ENCODE data around the gene EPHA3. TPM values are rescaled to one million over a fixed set of nuclear protein-coding genes. Genes with fewer than 3 reads are reported as not detected.

Gene EPHA3
- total and polyA plus RNA-seq, 10 of the 15 experiments (the other 5 are each of a cell fraction or from before 2014, with no cell fraction given): 0.03 to 39.0 (median 0.07) TPM; not detected in 4

DNA sequence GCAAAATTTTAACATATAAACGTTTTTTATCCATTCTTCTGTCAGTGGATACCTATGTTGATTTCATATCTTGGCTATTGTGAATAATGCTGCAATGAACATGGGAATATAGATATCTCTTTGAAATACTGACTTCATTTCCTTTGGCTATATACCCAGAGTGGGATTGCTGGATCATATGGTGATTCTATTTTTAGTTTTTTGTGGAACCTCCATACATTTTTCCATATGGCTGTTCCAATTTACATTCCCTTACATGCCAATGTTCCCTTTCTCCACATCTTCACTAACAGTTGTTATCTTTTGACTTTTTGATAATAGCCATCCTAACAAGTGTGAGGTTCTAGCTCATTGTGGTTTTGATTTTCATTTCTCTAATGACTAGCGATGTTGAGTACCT, 344.6 kb downstream of the EPHA3 start:
- Histone ChIP-seq H3K9ac (ENCODE audit: control insufficient read depth, insufficient read depth, low read length) (no peak overlapping the region), H3K4me2 (ENCODE audit: control insufficient read depth, insufficient read depth) (no peak overlapping the region), H3K4me1 (ENCODE audit: control insufficient read depth, insufficient read depth, low read length) (no peaks in the 10 kb centered on the region), H3K27ac (ENCODE audit: control insufficient read depth, insufficient read depth) (no peak overlapping the region), H4K20me1 (ENCODE audit: control insufficient read depth, insufficient read depth) (no peaks in the 10 kb centered on the region), H3K79me2 (ENCODE audit: control insufficient read depth, insufficient read depth, low read length) (no peaks in the 10 kb centered on the region), H3K36me3 (ENCODE audit: control insufficient read depth in 2 of 2, insufficient read depth in 2 of 2, low read length in 1 of 2) (no peaks in the 10 kb centered on the region), H3K9me3 (replicated peaks; ENCODE audit: control insufficient read depth, insufficient read depth, low read length) (no peaks in the 10 kb centered on the region), H3K27me3 (replicated peaks in 1 of 2; ENCODE audit: control insufficient read depth in 2 of 2, insufficient read depth in 2 of 2, low read length in 1 of 2) (no peaks in the 10 kb centered on the region), H2AFZ (ENCODE audit: control insufficient read depth, low read depth, low read length) (no peak overlapping the region), H3K4me3 (no peak overlapping the region)
- TF ChIP-seq POLR2AphosphoS2 (IDR thresholded peaks at IDR 0.05; ENCODE audit: low read depth, low read length): no peak
- no peak for TF ChIP-seq SP1 (IDR thresholded peaks at IDR 0.05; ENCODE audit: low read depth, low read length)
- no peak for TF ChIP-seq ZBED1 (IDR thresholded peaks at IDR 0.05; ENCODE audit: borderline replicate concordance)
- TF ChIP-seq BACH1 (IDR thresholded peaks at IDR 0.05; ENCODE audit: borderline replicate concordance): no peak
- TF ChIP-seq NFIC (IDR thresholded peaks at IDR 0.05; ENCODE audit: low read depth, low read length): no peak
- TF ChIP-seq PAX5 (IDR thresholded peaks at IDR 0.05; ENCODE audit: borderline replicate concordance, low read depth, low read length): no peak
- no peak for TF ChIP-seq CBX3 (IDR thresholded peaks at IDR 0.05; ENCODE audit: borderline replicate concordance, low read depth)
- no peak for TF ChIP-seq CBFB (IDR thresholded peaks at IDR 0.05; ENCODE audit: low read depth)
- TF ChIP-seq SPI1 (IDR thresholded peaks at IDR 0.05; ENCODE audit: borderline replicate concordance, insufficient read depth, low read depth, low read length): no peak
- in situ Hi-C loops (cut with MboI): no loop called here
- no TSS peak for BruUV-seq (replicated peaks)
- DNase-seq (ENCODE audit: low read depth, low spot score) (no peak), FAIRE-seq (no peak), ATAC-seq (no peak)
- ChIA-PET SMC1A (ENCODE audit: uncharacterized antibody, unreplicated experiment) (no interaction called here), POLR2A (no interaction called here), CTCF (no interaction called here), RAD21 (ENCODE audit: unreplicated experiment) (no interaction called here)
- WGBS (ENCODE audit: insufficient coverage, insufficient replicate concordance, low lambda C conversion rate, missing lambda C conversion rate): 23% methylated on average over 2 of the region's 2 CpGs
- intact Hi-C loops (cut with micrococcal nuclease; ENCODE audit: unreplicated experiment): no loop called here

DNA sequence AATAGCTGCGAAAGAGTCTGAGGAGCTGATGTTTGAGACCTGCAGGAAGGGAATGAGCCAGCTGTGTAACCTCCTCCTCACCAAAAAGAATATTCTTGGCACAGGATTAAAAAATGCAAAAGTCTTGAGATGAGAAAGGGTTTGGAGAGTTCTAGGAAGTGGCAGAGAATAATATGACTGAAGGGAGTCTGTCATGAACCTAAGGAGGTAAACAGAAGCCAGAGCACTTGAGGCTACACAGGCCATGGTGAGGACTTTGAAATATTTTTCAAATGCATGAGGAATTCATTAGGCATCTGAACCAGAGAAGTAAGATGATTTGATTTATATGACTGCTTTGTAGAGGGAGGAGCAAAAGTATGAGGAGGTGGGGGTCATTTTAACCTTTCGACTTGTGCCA, 347.8 kb downstream of the EPHA3 start:
- H3K27ac ChIP-seq (ENCODE audit: control insufficient read depth, insufficient read depth): no peak overlapping the region
- FAIRE-seq: no peak
- ChIA-PET RAD21 (ENCODE audit: unreplicated experiment) (no interaction called here), SMC1A (ENCODE audit: uncharacterized antibody, unreplicated experiment) (no interaction called here), CTCF (interaction anchor here (1.0 kb wide), 1 partner anchor 17 kb away, joined by 3 read pairs; no protein-coding TSS in a partner anchor), POLR2A (interaction anchor here (1.1 kb wide), 1 partner anchor 202 kb away, joined by 5 read pairs; no protein-coding TSS in a partner anchor)
- WGBS (ENCODE audit: insufficient coverage, insufficient replicate concordance, low lambda C conversion rate, missing lambda C conversion rate): 44% methylated on average over 2 of the region's 2 CpGs
- H3K4me1 ChIP-seq (ENCODE audit: control insufficient read depth, insufficient read depth, low read length): no peaks in the 10 kb centered on the region
- no peak overlapping the region for H3K4me3 ChIP-seq
- intact Hi-C loops (cut with micrococcal nuclease; ENCODE audit: unreplicated experiment): no loop called here
- H3K4me2 ChIP-seq (ENCODE audit: control insufficient read depth, insufficient read depth): no peak overlapping the region
- H3K79me2 ChIP-seq (ENCODE audit: control insufficient read depth, insufficient read depth, low read length): no peaks in the 10 kb centered on the region
- H4K20me1 ChIP-seq (ENCODE audit: control insufficient read depth, insufficient read depth): no peaks in the 10 kb centered on the region
- BruUV-seq (replicated peaks): no TSS peak
- no peak for DNase-seq (ENCODE audit: low read depth, low spot score)
- in situ Hi-C loops (cut with MboI): no loop called here
- no peaks in the 10 kb centered on the region for H3K36me3 ChIP-seq (ENCODE audit: control insufficient read depth in 2 of 2, insufficient read depth in 2 of 2, low read length in 1 of 2)
- no peak for ATAC-seq
- no peaks in the 10 kb centered on the region for H3K9me3 ChIP-seq (replicated peaks; ENCODE audit: control insufficient read depth, insufficient read depth, low read length)
- H3K9ac ChIP-seq (ENCODE audit: control insufficient read depth, insufficient read depth, low read length): no peak overlapping the region
- H2AFZ ChIP-seq (ENCODE audit: control insufficient read depth, low read depth, low read length): no peak overlapping the region
- no peaks in the 10 kb centered on the region for H3K27me3 ChIP-seq (replicated peaks in 1 of 2; ENCODE audit: control insufficient read depth in 2 of 2, insufficient read depth in 2 of 2, low read length in 1 of 2)
- TF ChIP-seq BMI1 (IDR thresholded peaks at IDR 0.05; ENCODE audit: borderline replicate concordance) (no peak), DPF2 (IDR thresholded peaks at IDR 0.05) (no peak), PML (IDR thresholded peaks at IDR 0.05; ENCODE audit: low read length) (no peak), WRNIP1 (IDR thresholded peaks at IDR 0.05; ENCODE audit: borderline replicate concordance, low read depth, low read length) (no peak), FOXK2 (IDR thresholded peaks at IDR 0.05) (no peak), MTA2 (IDR thresholded peaks at IDR 0.05; ENCODE audit: low read depth) (no peak), RAD21 (IDR thresholded peaks at IDR 0.05; ENCODE audit: insufficient read depth, low read depth, low read length) (no peak)
- TF ChIP-seq, protein P1, sequence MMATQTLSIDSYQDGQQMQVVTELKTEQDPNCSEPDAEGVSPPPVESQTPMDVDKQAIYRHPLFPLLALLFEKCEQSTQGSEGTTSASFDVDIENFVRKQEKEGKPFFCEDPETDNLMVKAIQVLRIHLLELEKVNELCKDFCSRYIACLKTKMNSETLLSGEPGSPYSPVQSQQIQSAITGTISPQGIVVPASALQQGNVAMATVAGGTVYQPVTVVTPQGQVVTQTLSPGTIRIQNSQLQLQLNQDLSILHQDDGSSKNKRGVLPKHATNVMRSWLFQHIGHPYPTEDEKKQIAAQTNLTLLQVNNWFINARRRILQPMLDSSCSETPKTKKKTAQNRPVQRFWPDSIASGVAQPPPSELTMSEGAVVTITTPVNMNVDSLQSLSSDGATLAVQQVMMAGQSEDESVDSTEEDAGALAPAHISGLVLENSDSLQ (IDR thresholded peaks at IDR 0.05): no peak
- TF ChIP-seq, protein P2, sequence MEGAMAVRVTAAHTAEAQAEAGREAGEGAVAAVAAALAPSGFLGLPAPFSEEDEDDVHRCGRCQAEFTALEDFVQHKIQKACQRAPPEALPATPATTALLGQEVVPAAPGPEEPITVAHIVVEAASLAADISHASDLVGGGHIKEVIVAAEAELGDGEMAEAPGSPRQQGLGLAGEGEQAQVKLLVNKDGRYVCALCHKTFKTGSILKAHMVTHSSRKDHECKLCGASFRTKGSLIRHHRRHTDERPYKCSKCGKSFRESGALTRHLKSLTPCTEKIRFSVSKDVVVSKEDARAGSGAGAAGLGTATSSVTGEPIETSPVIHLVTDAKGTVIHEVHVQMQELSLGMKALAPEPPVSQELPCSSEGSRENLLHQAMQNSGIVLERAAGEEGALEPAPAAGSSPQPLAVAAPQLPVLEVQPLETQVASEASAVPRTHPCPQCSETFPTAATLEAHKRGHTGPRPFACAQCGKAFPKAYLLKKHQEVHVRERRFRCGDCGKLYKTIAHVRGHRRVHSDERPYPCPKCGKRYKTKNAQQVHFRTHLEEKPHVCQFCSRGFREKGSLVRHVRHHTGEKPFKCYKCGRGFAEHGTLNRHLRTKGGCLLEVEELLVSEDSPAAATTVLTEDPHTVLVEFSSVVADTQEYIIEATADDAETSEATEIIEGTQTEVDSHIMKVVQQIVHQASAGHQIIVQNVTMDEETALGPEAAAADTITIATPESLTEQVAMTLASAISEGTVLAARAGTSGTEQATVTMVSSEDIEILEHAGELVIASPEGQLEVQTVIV (IDR thresholded peaks at IDR 0.05; ENCODE audit: borderline replicate concordance, partially characterized antibody): no peak

Measured in GM12878 (cell line).